K562 (cell line): Measurements from ENCODE around the gene USP37. TPM values are rescaled to one million over a fixed set of nuclear protein-coding genes. Genes with fewer than 3 reads are reported as not detected.
A peak's percentile ranks its signal among the peaks of the same experiment; 100 is the strongest.

ENCODE experiments used
- ADNP ChIP-seq: fragments of 200-800 bp; sonication (Bioruptor generic); IDR thresholded peaks from 2 replicates; pipeline ENCODE4 v1.6.1; 2016; ENCODE audit warnings: missing genetic modification characterization, missing compliant biosample characterization
- ARID1B ChIP-seq: fragments of 450-650 bp; IDR thresholded peaks from 2 replicates; pipeline ENCODE4 v1.6.1; 2016; ENCODE audit warnings: antibody characterized with exemption, mild to moderate bottlenecking, inconsistent platforms
- ATF7 ChIP-seq: fragments of 450-650 bp; IDR thresholded peaks from 2 replicates; pipeline ENCODE4 v1.7.1; 2014; ENCODE audit warnings: mild to moderate bottlenecking, moderate library complexity
- BHLHE40 ChIP-seq: IDR thresholded peaks from 2 replicates; pipeline ENCODE4 v1.6.1; 2011; ENCODE audit warnings: low read length, improper control_type of control experiment
- BRCA1 ChIP-seq, 2 experiments: fragments of 450-650 bp in 1 of 2; sonication (generic) in 1 of 2; formaldehyde crosslinking in 1 of 2; IDR thresholded peaks; 2 replicates each; pipeline versions ENCODE4 v1.5.0 to v1.6.1; 2017 to 2020; ENCODE audit warnings: mild to moderate bottlenecking in 1 of 2, missing genetic modification reagents in 1 of 2
- EP300 ChIP-seq: IDR thresholded peaks from 2 replicates; pipeline ENCODE4 v1.6.1; 2012; ENCODE audit warnings: low read length, improper control_type of control experiment
- FOSL1 ChIP-seq: fragments of 200-800 bp; sonication (Bioruptor generic); conservative IDR thresholded peaks from 2 replicates; pipeline ENCODE4 v1.6.1; 2016; ENCODE audit warnings: missing genetic modification characterization, missing compliant biosample characterization
- HNRNPL ChIP-seq: fragments of 200-400 bp; formaldehyde crosslinking; IDR thresholded peaks from 2 replicates; pipeline ENCODE4 v1.6.1; 2017; ENCODE audit warnings: low read depth, mild to moderate bottlenecking, low read length
- MAFF ChIP-seq: IDR thresholded peaks from 2 replicates; pipeline ENCODE4 v1.6.1; 2012; ENCODE audit warnings: low read length, improper control_type of control experiment
- MXI1 ChIP-seq: IDR thresholded peaks from 2 replicates; pipeline ENCODE4 v1.6.1; 2011; ENCODE audit warnings: low read depth, mild to moderate bottlenecking, improper control_type of control experiment, low read length
- POLR2AphosphoS2 ChIP-seq: IDR thresholded peaks from 2 replicates; pipeline ENCODE4 v1.6.1; 2012; ENCODE audit warnings: low read length, improper control_type of control experiment
- RUNX1 ChIP-seq: sonication (generic); IDR thresholded peaks from 2 replicates; pipeline ENCODE4 v1.6.1; 2016; ENCODE audit warnings: antibody characterized with exemption, low read depth
- TAF9B ChIP-seq: fragments of 450-650 bp; IDR thresholded peaks from 2 replicates; pipeline ENCODE4 v1.6.1; 2018; ENCODE audit warnings: mild to moderate bottlenecking; ENCODE audit not compliant: partially characterized antibody
- TCF3 ChIP-seq: sonication (generic); formaldehyde crosslinking; IDR thresholded peaks from 2 replicates; pipeline ENCODE4 v1.4.0; 2020; ENCODE audit warnings: mild to moderate bottlenecking, missing genetic modification reagents
- ZNF184 ChIP-seq: sonication (generic); formaldehyde crosslinking; IDR thresholded peaks from 2 replicates; pipeline ENCODE4 v1.5.0; 2020; ENCODE audit warnings: missing genetic modification reagents
- ZNF695 ChIP-seq: fragments of 450-650 bp; formaldehyde crosslinking; IDR thresholded peaks from 2 replicates; pipeline ENCODE4 v1.4.0; 2020; ENCODE audit warnings: mild to moderate bottlenecking, moderate library complexity
- ZNF780A ChIP-seq: fragments of 250-450 bp; sonication (Bioruptor Pico); IDR thresholded peaks from 2 replicates; pipeline ENCODE4 v1.5.0; 2021; ENCODE audit warnings: mild to moderate bottlenecking
- polyA plus RNA-seq, 8 experiments: library from polyadenylated mRNA; depleted of rRNA in 4 of 8; stranded (reverse) in 5 of 8; unstranded in 3 of 8; fragments of >200 nt; fragmentation: Nextera tagmentation in 2 of 8; fragmentation: Illumina TruSeq in 1 of 8; extraction: Ambion mirVana in 2 of 8; extraction: Trizol in 1 of 8; gene quantifications; 2 replicates each; pipeline versions ENCODE4 v1.2.1 to v1.2.3, GENCODE V29; 2011 to 2014; ENCODE audit warnings: inconsistent platforms in 1 of 8, missing spikeins in 1 of 8
- total RNA-seq, 7 experiments: library from RNA; depleted of rRNA in 6 of 7; stranded (reverse); fragments of >200 nt in 6 of 7; fragmentation: Illumina TruSeq in 2 of 7; extraction: Trizol in 2 of 7; gene quantifications; 2 replicates each; pipeline versions ENCODE4 v1.2.1 to v1.2.3, GENCODE V29; 2011 to 2021; ENCODE audit warnings: low replicate concordance in 1 of 7
- TF ChIP-seq, protein P1 (sequence below): fragments of 450-650 bp; IDR thresholded peaks from 2 replicates; pipeline ENCODE4 v1.6.1; 2016; ENCODE audit warnings: antibody characterized with exemption
- TF ChIP-seq, protein P2 (sequence below): fragments of 200-800 bp; sonication (Bioruptor generic); IDR thresholded peaks from 2 replicates; pipeline ENCODE4 v1.6.1; 2017; ENCODE audit warnings: missing genetic modification characterization, missing compliant biosample characterization
- TF ChIP-seq, protein P3 (sequence below): IDR thresholded peaks from 2 replicates; pipeline ENCODE4 v1.6.1; 2014; ENCODE audit warnings: antibody characterized with exemption
- TF ChIP-seq, protein P4 (sequence below): fragments of 450-650 bp; formaldehyde crosslinking; IDR thresholded peaks from 2 replicates; pipeline ENCODE4 v1.4.0; 2020; ENCODE audit warnings: mild to moderate bottlenecking, moderate library complexity
- TF ChIP-seq, protein P5 (sequence below): fragments of 250-450 bp; sonication (Bioruptor Pico); IDR thresholded peaks from 2 replicates; pipeline ENCODE4 v1.4.0; 2020; ENCODE audit warnings: mild to moderate bottlenecking, moderate library complexity

The USP37 gene
- total and polyA plus RNA-seq, 9 of the 15 experiments (the other 6 are each of a cell fraction or from before 2014, with no cell fraction given): 2.0 to 14.2 (median 8.5) TPM

GRCh38 chr2:218422403-218423086 is 145.6 kb downstream of the USP37 start (continued):
- TF ChIP-seq, protein P1, sequence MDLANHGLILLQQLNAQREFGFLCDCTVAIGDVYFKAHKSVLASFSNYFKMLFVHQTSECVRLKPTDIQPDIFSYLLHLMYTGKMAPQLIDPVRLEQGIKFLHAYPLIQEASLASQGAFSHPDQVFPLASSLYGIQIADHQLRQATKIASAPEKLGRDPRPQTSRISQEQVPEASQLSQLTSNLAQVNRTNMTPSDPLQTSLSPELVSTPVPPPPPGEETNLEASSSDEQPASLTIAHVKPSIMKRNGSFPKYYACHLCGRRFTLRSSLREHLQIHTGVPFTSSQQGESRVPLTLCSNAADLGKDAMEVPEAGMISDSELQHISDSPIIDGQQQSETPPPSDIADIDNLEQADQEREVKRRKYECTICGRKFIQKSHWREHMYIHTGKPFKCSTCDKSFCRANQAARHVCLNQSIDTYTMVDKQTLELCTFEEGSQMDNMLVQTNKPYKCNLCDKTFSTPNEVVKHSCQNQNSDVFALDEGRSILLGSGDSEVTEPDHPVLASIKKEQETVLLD: peak; percentile 53; the same call in 1 of the 2 replicates
- TF ChIP-seq HNRNPL (peak; percentile 45; the same call in 1 of the 2 replicates), MXI1 (no peak), BRCA1 (IDR thresholded peaks at IDR 0.05) (no peak), BRCA1 (CRISPR knock-in tag; IDR thresholded peaks at IDR 0.05) (no peak), TAF9B (no peak), ATF7 (peak; percentile 79), TCF3 (CRISPR knock-in tag) (peak; percentile 96), ZNF695 (no peak), ZNF184 (CRISPR knock-in tag) (no peak), MAFF (peak; percentile 79), BHLHE40 (0 out of 2 replicates have a peak, but pooled peaks have one; percentile 27), ARID1B (peak; percentile 98), ZNF780A (no peak), EP300 (peak; percentile 94), POLR2AphosphoS2 (no peak), FOSL1 (tag) (peak; percentile 98), ADNP (tag) (peak; percentile 66; the same call in 1 of the 2 replicates), RUNX1 (0 out of 2 replicates have a peak, but pooled peaks have one; percentile 31)
- TF ChIP-seq, protein P2, sequence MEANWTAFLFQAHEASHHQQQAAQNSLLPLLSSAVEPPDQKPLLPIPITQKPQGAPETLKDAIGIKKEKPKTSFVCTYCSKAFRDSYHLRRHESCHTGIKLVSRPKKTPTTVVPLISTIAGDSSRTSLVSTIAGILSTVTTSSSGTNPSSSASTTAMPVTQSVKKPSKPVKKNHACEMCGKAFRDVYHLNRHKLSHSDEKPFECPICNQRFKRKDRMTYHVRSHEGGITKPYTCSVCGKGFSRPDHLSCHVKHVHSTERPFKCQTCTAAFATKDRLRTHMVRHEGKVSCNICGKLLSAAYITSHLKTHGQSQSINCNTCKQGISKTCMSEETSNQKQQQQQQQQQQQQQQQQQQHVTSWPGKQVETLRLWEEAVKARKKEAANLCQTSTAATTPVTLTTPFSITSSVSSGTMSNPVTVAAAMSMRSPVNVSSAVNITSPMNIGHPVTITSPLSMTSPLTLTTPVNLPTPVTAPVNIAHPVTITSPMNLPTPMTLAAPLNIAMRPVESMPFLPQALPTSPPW (CRISPR knock-in tag): 0 out of 2 replicates have a peak, but pooled peaks have one; percentile 22
- TF ChIP-seq, protein P3, sequence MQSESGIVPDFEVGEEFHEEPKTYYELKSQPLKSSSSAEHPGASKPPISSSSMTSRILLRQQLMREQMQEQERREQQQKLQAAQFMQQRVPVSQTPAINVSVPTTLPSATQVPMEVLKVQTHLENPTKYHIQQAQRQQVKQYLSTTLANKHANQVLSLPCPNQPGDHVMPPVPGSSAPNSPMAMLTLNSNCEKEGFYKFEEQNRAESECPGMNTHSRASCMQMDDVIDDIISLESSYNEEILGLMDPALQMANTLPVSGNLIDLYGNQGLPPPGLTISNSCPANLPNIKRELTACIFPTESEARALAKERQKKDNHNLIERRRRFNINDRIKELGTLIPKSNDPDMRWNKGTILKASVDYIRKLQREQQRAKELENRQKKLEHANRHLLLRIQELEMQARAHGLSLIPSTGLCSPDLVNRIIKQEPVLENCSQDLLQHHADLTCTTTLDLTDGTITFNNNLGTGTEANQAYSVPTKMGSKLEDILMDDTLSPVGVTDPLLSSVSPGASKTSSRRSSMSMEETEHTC: 0 out of 2 replicates have a peak, but pooled peaks have one; percentile 10
- TF ChIP-seq, protein P4, sequence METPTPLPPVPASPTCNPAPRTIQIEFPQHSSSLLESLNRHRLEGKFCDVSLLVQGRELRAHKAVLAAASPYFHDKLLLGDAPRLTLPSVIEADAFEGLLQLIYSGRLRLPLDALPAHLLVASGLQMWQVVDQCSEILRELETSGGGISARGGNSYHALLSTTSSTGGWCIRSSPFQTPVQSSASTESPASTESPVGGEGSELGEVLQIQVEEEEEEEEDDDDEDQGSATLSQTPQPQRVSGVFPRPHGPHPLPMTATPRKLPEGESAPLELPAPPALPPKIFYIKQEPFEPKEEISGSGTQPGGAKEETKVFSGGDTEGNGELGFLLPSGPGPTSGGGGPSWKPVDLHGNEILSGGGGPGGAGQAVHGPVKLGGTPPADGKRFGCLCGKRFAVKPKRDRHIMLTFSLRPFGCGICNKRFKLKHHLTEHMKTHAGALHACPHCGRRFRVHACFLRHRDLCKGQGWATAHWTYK: no peak
- TF ChIP-seq, protein P5, sequence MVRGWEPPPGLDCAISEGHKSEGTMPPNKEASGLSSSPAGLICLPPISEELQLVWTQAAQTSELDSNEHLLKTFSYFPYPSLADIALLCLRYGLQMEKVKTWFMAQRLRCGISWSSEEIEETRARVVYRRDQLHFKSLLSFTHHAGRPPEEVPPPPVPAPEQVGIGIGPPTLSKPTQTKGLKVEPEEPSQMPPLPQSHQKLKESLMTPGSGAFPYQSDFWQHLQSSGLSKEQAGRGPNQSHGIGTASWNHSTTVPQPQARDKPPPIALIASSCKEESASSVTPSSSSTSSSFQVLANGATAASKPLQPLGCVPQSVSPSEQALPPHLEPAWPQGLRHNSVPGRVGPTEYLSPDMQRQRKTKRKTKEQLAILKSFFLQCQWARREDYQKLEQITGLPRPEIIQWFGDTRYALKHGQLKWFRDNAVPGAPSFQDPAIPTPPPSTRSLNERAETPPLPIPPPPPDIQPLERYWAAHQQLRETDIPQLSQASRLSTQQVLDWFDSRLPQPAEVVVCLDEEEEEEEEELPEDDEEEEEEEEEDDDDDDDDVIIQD: no peak
